HG03175 (cell line): ENCODE data around the gene UBA3.

Experiments
- ATAC-seq: cut with Tn5 transposase; IDR thresholded peaks from one replicate; pipeline ENCODE4 v1.9.1; 2021; ENCODE audit warnings: mild to moderate bottlenecking, moderate library complexity; ENCODE audit not compliant: unreplicated experiment

Gene UBA3

DNA sequence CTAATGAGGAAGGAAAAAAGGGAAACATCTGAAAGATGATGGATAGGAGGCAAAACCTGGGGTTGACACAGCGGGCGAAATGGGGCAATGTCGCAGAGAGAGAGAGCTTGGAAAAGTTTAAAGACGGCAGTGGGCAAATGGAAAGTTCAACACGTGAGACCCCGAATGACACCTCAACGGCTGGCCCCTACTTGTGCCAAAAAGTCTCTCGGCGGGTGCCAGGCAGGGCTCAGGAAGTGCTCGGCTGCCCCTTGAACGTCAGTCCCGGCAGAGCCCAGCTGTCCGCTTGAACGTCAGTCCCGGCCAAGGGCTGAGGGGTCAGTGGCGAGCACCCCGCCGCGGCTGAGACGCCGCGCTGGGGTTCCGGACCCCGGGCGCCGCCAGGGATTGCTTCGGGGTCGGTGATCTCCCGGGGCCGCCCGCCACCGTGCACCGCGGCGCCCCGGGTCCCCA is 67.3 kb downstream of the UBA3 start:
- ATAC-seq = peak; percentile 49

GRCh38 chr3:69012100-69012799 is 67.9 kb downstream of the UBA3 start:
- no peak for ATAC-seq

GRCh38 chr3:69011096-69011730 is 69.0 kb downstream of the UBA3 start:
- ATAC-seq = no peak

- ATAC-seq = no peak
Observed at GRCh38 chr3:69009559-69010410, 70.4 kb downstream of the UBA3 start.

DNA sequence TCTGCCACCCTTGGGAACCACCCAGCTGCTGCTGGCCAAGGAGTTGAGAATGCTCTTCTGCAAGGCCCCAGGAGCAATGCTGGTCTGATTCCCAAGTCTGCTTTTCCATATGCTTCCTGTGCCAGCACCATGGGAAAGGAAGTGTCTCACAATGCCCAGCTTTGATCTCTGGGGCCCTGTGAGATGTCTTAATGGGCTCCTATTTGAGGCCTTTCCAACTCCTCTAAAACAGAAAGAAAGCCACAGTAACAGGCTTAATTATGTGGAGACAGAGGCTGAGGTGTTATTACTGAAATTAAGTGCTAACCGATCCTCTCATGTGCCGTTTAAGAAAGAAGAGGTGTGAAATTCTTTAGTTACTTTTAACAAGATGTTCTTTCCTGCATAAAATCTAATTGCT is 71.2 kb downstream of the UBA3 start:
- ATAC-seq = no peak

GRCh38 chr3:69005791-69006482 is 74.2 kb downstream of the UBA3 start:
- no peak for ATAC-seq

GRCh38 chr3:69005071-69005790 is 74.9 kb downstream of the UBA3 start:
- ATAC-seq = no peak
